Mesodermal cell (in vitro differentiated cells): ENCODE data around the gene SCAP.

Source experiments
- H3K27ac ChIP-seq: 2 replicates; pipeline ENCODE4 v1.7.0; 2013; ENCODE audit warnings: mild to moderate bottlenecking, low read depth, low read length, moderate library complexity; ENCODE audit not compliant: severe bottlenecking
- H3K36me3 ChIP-seq: 2 replicates; pipeline ENCODE4 v1.7.1; 2013; ENCODE audit warnings: mild to moderate bottlenecking, low read length, moderate library complexity; ENCODE audit not compliant: control insufficient read depth, insufficient read depth
- H3K4me1 ChIP-seq: one replicate; pipeline ENCODE4 v1.7.1; 2013; ENCODE audit warnings: mild to moderate bottlenecking, low read length; ENCODE audit not compliant: insufficient read depth, control insufficient read depth, poor library complexity, severe bottlenecking
- H3K4me3 ChIP-seq: 2 replicates; pipeline ENCODE4 v1.7.0; 2013; ENCODE audit warnings: low read length, control low read depth, mild to moderate bottlenecking; ENCODE audit not compliant: insufficient read depth, poor library complexity, severe bottlenecking; ENCODE audit errors: extremely low read depth
- H3K9me3 ChIP-seq: 2 replicates; pipeline ENCODE4 v1.7.1; 2013; ENCODE audit warnings: mild to moderate bottlenecking, low read length, moderate library complexity; ENCODE audit not compliant: control insufficient read depth
- WGBS, 2 experiments: methylation state at CpG; one replicate each; pipeline ENCODE4 v1.1.5; 2013; ENCODE audit warnings: missing lambda C conversion rate in 2 of 2; ENCODE audit not compliant: insufficient coverage in 2 of 2; 5-methylcytosine and 5-hydroxymethylcytosine counted together

SCAP gene

DNA sequence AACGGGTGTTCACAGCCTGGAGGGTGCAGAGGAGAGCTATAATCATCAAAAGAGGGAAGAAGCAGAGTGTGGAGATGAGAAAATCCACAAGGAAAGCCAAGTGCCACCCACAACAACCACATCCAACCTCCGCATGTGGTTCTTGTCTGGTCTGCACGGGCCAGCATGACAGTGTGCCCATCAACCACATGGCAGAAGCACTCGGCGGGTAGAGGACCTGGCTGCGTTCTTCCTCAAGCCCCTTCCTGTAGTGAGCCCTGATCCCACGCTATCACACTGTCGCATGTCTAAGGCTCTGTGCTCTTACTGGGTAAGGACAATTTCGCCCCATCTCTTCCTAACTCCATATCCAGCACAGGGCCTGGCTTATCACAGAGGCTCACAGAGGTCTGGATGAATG, 53.0 kb downstream of the SCAP start:
- peaks cover 3% of the 10 kb centered on the region for H3K4me1 ChIP-seq
- no peaks in the 10 kb centered on the region for H3K9me3 ChIP-seq
- no peak overlapping the region for H3K4me3 ChIP-seq
- H3K36me3 ChIP-seq, result peaks cover 40% of the 10 kb centered on the region
- WGBS, 2 experiments, result 94 to 100% methylated on average over 8 of the region's 9 CpGs
- H3K27ac ChIP-seq, result no peak overlapping the region

DNA sequence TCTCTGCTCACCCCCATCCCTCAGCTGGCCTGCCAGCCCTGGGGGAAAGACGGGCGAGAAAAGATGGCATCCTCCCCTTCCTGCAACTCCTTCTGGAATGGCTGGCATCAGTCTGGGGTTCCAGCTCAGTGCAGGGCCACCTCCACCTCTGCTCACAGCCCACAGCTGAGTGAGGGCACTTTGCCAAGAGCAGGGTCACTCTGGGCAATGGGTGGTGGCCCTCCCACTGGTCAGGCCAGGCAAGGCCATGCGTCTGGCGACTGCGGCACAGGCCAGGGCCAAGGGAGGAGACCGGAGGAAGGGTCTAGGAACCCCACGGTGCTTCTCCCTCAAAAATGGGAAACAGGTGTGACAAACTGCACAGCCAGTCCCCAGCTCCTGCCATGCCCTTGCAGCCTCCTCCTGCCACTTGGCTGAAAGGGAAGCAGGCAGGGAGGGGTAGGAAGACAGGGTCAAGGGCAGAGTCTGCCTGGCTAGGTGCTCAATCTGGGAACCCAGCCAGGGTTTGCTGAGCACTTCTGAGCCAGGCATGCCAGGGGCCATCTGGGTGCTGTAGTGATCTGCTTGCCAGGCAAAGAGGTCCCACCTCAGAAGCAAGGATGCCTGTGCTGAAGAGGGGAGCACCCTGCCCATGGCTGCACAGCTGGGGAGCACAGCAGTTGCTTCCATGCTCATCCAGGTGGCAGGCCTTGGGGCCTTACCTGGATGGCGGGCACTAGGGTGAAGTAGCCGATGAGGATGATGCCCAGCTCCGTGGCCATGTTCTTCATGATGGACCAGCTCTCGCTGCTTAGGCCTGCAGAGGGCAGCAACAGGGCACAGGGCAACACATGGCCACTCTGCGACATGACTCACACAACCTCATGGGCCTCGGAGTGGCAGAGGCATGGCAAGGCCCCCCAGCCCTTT, 53.7 kb downstream of the SCAP start:
- Histone ChIP-seq H3K4me1 (peaks cover 3% of the 10 kb centered on the region), H3K36me3 (peaks cover 38% of the 10 kb centered on the region), H3K9me3 (no peaks in the 10 kb centered on the region), H3K27ac (peak overlapping the region; percentile 62), H3K4me3 (no peak overlapping the region)
- WGBS, 2 experiments, result 94 to 95% methylated on average over 10 to 12 of the region's 13 CpGs

DNA sequence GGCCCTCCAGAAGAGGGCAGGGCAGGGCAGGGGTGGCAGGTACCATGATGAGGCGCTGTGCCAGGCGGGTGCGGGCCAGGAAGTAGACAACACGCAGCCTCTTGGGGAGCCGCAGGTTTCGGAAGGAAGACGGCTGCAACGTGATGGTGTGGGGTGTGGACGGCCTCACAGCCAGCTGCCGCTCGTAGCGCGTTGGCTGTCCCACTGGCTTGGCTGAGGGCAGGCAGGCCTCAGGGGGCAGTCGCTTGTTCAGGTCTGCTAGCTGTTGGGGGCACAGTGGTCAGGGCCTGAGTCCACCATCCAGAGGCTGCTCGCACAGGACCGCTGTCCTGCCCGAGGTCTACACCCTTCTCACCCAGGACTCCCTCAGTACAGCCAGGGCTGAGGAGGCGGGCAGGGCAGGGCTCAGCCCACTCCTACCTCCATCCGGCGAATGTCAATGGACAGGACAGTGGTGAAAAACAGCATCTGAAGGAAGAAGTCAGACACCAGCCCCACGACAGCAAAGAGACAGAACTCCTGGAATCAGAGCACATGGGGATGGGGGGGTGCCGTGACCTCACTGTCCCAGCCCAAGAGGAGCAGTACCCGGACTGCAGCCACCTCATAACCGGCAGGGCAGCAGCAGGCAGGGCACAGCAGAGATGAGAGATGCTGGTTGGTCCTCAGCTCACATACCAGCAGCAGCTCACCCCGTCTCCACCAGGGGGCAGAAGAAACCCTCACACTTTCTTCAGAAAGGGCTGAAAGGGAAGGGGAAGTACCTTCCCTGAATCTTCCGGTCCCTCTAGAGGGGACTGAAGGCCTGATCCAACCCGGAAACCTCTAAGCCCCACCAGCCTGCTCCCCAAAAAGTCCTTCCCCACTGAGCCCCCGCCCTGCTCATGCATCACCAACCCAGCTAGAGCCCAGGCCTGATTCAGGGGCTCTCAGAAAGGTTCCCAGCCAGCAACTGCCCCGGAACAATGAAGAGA, 54.9 kb downstream of the SCAP start:
- H3K27ac ChIP-seq, result peak overlapping the region; percentile 62
- WGBS, 2 experiments, result 77 to 85% methylated on average over 21 to 22 of the region's 29 CpGs
- peaks cover 41% of the 10 kb centered on the region for H3K36me3 ChIP-seq
- peaks cover 3% of the 10 kb centered on the region for H3K4me1 ChIP-seq
- no peaks in the 10 kb centered on the region for H3K9me3 ChIP-seq
- no peak overlapping the region for H3K4me3 ChIP-seq

DNA sequence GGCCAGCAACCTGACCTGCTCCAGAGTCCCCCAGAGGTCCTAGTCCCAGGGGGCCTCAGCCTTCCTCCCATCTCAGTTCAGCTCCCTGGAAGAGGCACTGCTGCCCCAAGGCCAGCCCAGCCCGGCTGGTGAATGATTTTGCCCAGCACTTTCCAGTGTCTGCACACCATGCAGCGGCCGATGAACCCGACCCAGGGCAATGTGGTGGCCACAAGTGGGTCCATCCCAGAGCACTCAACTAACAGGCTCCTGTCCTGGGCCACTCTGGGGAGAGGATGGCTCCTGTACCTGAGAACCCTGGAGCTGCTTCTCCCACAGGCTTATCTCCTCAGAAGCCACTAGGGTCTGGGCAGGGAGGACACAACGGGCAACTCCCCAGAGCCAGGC, 55.7 kb downstream of the SCAP start:
- 94 to 96% methylated on average over 5 of the region's 5 CpGs for WGBS, 2 experiments
- Histone ChIP-seq H3K4me3 (no peak overlapping the region), H3K27ac (no peak overlapping the region), H3K36me3 (peaks cover 48% of the 10 kb centered on the region), H3K9me3 (no peaks in the 10 kb centered on the region), H3K4me1 (peaks cover 3% of the 10 kb centered on the region)

DNA sequence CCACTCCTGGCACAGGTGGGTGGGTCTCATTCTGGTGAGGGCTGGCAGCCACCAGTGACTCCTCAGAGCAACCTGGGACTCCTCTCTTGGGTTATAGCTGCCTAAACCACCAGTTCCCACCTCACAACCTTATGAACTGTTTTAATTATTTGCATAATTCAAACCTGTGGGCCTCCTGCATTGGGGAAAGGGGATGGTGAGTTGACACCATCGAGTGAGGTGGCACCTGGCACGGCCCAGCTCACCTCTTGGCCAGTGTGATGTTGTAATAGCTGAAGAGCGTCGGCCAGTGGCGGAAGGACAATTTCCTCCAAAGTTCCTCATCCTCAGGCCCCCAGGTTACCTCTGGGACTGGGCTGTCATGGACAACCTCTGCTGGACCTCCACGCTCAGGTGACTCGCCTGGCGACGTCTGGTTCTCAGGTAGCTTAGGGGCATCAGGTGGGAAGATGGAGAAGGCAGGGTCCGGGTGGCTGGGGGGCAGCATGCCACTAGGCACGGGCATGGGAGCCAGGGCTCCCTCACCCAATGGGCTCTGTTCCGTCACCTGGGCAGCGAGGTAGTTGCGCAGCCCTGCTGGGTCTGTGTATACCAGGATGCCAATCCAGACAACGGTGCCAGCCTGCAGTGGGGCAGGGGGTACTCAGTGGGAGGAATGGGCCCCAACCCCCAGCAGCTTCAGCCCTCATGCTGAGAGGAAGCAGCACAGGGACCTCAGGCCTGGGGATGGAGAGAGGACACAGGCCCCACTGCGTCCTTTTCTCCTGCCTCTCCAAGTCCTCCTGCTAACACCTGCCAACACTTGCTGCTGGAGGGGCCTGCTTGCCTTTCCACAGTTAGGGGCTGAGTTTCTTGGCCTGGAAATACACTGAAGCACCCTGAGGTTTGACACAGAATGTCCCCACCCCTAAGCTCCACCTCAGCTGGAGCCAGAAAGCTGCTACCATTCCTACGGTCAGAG, 56.4 kb downstream of the SCAP start:
- H3K36me3 ChIP-seq, result peaks cover 51% of the 10 kb centered on the region
- H3K4me3 ChIP-seq, result no peak overlapping the region
- WGBS, 2 experiments, result 94 to 96% methylated on average over 14 to 16 of the region's 17 CpGs
- H3K27ac ChIP-seq, result no peak overlapping the region
- H3K9me3 ChIP-seq, result no peaks in the 10 kb centered on the region
- peaks cover 3% of the 10 kb centered on the region for H3K4me1 ChIP-seq

DNA sequence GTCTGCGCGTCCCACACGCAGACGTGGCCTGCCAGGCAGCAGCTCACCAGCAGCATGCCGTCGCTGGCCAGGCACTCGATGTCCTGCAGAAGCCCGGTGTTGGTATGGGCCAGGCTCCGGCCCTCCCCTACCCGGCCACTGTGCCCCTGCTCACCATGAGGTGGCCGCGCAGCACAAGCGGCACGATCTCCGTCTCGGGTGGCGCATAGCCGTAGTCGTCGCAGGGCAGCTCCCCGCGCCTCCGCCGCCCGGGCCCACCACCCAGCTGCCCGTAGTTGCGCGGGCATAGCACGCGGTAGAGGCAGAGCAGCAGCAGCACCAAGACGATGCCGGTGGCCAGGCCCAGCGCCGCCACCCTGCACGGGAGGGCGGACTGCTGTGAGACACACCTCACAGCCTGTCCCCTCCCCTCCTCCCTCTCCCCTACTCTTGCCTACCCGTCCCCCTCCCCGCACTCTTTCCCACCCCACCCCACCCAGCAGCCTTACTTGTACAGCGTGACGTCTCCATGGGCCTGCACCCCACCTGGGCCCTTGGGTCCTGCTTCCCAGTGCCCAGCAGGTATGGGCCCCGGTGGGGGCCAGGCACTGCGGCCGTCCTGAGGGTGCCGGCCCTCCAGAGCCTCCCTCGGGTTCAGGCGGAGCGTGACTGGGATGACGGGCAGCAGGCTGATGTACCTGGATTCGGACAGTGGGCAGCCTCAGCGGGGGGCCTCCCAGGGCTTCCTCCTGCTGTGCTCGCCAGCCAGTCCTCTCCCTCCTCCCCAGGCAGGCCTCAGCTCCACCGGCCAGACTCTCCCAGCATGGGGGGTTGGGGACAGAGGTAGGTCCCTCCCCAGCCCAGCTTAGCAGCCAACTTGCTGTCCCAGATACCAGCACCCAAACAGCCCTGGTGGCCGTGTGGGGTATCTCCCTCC, 57.3 kb downstream of the SCAP start:
- Histone ChIP-seq H3K36me3 (peaks cover 61% of the 10 kb centered on the region), H3K4me1 (peaks cover 3% of the 10 kb centered on the region), H3K9me3 (no peaks in the 10 kb centered on the region), H3K27ac (no peak overlapping the region), H3K4me3 (no peak overlapping the region)
- 94 to 96% methylated on average over 37 to 49 of the region's 53 CpGs for WGBS, 2 experiments

DNA sequence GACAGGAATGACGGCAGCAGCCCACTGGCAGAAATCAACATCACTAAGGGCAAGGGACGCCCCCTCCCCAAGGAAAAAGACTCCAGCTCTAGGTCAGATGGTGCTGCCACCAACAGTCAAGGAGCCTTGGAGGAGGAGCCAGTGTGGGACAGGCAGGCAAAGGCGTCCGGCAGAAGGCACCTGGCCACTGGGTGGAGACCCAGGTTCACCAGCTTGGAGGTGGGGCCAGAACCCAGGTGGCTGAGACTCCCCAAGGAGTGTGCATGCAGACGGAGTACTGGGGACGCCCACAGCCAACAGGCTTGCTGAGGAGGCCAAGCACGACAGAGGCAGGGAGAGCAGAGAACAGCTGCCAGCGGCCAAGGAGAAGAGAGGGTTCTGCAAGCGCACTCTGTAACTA, 59.7 kb downstream of the SCAP start:
- no peak overlapping the region for H3K27ac ChIP-seq
- 83 to 89% methylated on average over 7 to 8 of the region's 9 CpGs for WGBS, 2 experiments
- peaks cover 75% of the 10 kb centered on the region for H3K36me3 ChIP-seq
- no peaks in the 10 kb centered on the region for H3K9me3 ChIP-seq
- H3K4me1 ChIP-seq, result peaks cover under 1% of the 10 kb centered on the region
- no peak overlapping the region for H3K4me3 ChIP-seq

DNA sequence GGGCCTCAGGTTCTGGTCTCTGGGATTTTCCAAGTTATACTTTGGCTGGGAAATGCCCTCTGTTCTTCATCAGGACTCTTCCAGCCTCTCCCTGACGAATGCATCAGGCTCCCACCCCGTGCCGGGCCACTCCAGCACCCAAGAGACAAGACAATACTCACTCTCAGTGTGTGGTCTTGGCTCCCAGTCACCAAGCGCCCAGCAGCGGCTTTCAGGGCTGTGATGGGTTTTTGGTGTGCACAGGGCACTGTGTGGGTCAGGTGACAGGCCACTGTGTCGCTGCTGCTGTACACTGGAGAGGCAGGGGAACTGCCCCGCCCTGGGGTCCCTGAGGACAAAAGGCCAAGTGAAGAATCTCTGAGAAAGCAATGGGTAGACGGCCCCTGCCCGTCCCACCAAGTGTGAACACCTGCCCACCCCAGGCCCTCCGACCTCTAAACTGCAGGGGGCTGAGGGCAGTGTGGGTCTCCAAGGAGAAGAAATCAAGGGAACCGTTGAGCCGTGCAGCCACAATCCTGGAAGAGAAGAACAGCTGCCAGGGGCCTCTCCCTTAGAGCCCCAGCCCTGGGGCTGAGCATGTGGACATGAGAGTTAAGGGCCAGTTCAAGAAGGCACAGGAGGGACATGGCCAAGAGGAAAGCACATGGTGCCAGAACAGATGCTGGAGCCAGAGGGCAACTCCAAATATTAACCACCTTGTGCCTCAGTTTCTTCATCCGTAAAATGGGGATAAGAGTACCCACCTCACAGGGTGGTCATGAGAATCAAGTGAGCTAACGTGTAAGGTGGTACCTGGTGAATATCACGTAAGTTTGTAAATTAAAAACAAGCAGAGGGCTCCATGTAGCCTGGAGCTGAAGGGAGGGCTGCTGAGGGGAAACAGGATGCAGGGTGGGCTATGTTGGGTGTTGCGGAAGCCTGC, 60.8 kb downstream of the SCAP start:
- Histone ChIP-seq H3K27ac (peak overlapping the region; percentile 5), H3K4me1 (no peaks in the 10 kb centered on the region), H3K36me3 (peaks cover 77% of the 10 kb centered on the region), H3K4me3 (no peak overlapping the region), H3K9me3 (no peaks in the 10 kb centered on the region)
- WGBS, 2 experiments, result 94 to 99% methylated on average over 13 of the region's 16 CpGs

DNA sequence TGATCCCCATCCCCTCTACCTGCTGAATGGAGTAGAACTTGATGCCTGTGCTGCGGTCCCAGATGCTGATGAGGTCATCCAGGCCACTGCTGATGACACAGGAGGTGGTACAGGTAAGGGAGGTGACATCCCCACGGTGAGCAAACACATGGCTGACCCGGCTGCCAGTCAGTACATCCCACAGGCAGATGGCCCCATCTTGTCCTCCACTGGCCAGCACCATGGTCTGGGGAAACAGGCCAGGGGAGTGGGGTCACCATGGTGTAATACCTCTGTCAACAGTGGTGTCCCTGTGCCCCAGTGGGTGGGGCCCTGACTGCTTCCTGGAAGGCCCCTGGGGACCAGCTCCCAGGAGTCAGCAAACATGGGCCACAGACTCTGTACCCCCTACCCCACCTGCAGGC, 61.6 kb downstream of the SCAP start:
- WGBS, 2 experiments, result 92 to 100% methylated on average over 2 to 3 of the region's 3 CpGs
- H3K36me3 ChIP-seq, result peaks cover 77% of the 10 kb centered on the region
- H3K27ac ChIP-seq, result no peak overlapping the region
- H3K4me1 ChIP-seq, result no peaks in the 10 kb centered on the region
- H3K9me3 ChIP-seq, result no peaks in the 10 kb centered on the region
- H3K4me3 ChIP-seq, result no peak overlapping the region
